Activated CD8-positive, alpha-beta memory T cell treated with anti-CD3 and anti-CD28 coated beads, Interleukin-2, amount 10 ng/mL, durations not matched to agents 7 days and 5 days (primary cell): ENCODE data around the gene INPP5A. TPM values are rescaled to one million over a fixed set of nuclear protein-coding genes. Genes with fewer than 3 reads are reported as not detected.
"Not testable (repeated sequence)": the region's sequence is repeated elsewhere in the genome, so short reads cannot be mapped to it uniquely, and the experiment has no call there.

Source experiments
- ATAC-seq: fragments of 150-1000 bp; cut with Tn5 transposase; one replicate; pipeline ENCODE4 v1.10.0; 2021; ENCODE audit warnings: moderate library complexity
- CTCF ChIA-PET: fragments of 350-600 bp; sonication (Branson Sonifier 250); formaldehyde crosslinking; loops from one replicate; lab custom pipeline; 2021; ENCODE audit warnings: antibody characterized with exemption; lab: Charles Lee
- DNase-seq: peaks from one replicate; pipeline ENCODE4 v3.0.0-alpha.2; 2020
- H3K27ac Mint-ChIP-seq: one replicate; pipeline ENCODE4 v1.8.0; 2021; ENCODE audit warnings: mild to moderate bottlenecking, mixed read lengths
- H3K27me3 Mint-ChIP-seq: one replicate; pipeline ENCODE4 v1.8.0; 2021; ENCODE audit warnings: mixed read lengths
- H3K36me3 Mint-ChIP-seq: one replicate; pipeline ENCODE4 v1.8.0; 2021; ENCODE audit warnings: mild to moderate bottlenecking, mixed read lengths
- H3K4me1 Mint-ChIP-seq: one replicate; pipeline ENCODE4 v1.8.0; 2021; ENCODE audit warnings: mixed read lengths
- H3K4me3 Mint-ChIP-seq: one replicate; pipeline ENCODE4 v1.8.0; 2021; ENCODE audit warnings: mild to moderate bottlenecking, moderate library complexity, mixed read lengths
- H3K9me3 Mint-ChIP-seq: one replicate; pipeline ENCODE4 v1.8.0; 2022; ENCODE audit warnings: low read depth, mixed read lengths
- total RNA-seq, 2 experiments: library from RNA; stranded (reverse); gene quantifications; one replicate each; pipeline ENCODE4 v1.2.3, GENCODE V29; 2021

INPP5A gene
- total RNA-seq, 2 experiments from 2014 or later, result 6.6 to 7.0 TPM

DNA sequence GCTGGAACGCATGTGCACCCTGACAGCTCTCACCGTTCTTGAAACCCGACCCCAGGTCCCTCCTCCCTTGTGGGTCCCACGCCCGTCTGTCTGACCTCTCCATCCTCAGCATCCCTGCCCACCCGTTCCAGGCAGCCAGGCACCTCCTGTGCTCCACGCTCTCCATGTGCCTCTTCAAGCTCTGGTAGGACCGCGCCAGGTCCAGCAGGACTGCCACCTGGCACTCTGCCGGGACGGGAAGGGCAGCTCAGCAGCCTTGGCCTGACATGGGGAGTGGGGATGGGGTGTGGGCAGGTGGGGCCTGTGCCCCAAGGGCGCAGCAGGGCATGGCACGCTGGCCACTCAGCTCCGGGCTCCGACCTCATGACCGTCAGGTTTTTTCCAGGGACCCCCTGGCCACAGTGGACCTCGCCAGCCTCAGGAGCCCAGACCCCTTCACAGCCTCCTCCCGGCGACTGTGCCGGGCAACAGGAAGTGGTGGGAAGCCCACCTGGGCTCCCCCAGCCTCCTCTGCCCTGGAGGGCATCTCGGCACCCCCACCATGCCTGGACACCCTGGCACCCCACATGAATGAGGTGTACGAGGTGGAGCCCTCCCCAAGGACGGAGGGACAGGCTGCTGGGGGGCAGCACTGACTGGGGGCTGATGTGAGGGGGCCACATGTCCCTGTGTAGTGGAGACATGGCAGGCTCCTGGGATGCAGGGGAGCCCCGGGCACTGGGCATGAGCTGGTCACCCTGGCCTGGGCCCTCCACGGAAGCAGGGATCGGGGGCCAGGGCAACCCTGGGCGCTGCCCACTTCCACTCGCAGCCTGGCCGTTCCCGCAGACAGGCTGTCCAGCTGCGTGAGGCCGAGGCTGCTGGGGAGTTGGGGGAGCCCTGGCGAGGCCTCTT, 273.5 kb downstream of the INPP5A start:
- CTCF ChIA-PET, result no interaction called here
- ATAC-seq (no peak), DNase-seq (no peak)
- H3K9me3 Mint-ChIP-seq, result no peaks in the 10 kb centered on the region
- no peak overlapping the region for H3K27ac Mint-ChIP-seq
- no peaks in the 10 kb centered on the region for H3K27me3 Mint-ChIP-seq
- no peaks in the 10 kb centered on the region for H3K4me1 Mint-ChIP-seq
- no peak overlapping the region for H3K4me3 Mint-ChIP-seq
- no peaks in the 10 kb centered on the region for H3K36me3 Mint-ChIP-seq

DNA sequence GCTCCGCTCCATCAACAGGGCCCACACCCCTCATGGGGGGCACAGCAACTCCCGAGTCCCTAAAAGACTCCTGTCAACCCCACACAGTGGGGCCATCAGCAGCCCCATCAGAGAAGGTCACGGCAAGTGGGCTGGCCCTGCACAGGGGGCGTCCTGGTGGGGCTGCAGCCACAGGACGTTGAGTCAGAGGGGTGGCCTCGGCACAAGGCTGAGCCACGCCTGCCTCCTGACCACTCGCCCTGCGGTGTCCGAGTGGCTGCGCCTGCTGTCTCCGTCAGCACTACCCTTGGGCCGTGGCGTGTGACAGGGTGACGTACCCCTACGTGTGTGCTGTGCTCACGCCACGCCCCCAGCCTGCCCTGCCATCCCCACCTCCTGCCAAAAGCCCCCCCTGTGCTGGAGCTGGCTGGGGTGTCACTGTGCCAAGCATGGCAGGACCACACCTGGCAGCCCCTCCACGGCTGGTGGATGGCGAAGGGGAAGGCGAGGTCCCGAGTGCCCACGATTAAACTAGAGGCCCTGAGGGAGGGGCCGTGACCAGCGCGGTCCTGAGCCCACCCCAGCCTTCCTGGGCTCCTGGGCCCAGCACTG, 274.4 kb downstream of the INPP5A start:
- Mint-ChIP-seq H3K9me3 (no peaks in the 10 kb centered on the region), H3K36me3 (no peaks in the 10 kb centered on the region), H3K27ac (no peak overlapping the region), H3K27me3 (no peaks in the 10 kb centered on the region), H3K4me1 (no peaks in the 10 kb centered on the region), H3K4me3 (no peak overlapping the region)
- DNase-seq, result no peak
- no peak for ATAC-seq
- CTCF ChIA-PET, result no interaction called here

DNA sequence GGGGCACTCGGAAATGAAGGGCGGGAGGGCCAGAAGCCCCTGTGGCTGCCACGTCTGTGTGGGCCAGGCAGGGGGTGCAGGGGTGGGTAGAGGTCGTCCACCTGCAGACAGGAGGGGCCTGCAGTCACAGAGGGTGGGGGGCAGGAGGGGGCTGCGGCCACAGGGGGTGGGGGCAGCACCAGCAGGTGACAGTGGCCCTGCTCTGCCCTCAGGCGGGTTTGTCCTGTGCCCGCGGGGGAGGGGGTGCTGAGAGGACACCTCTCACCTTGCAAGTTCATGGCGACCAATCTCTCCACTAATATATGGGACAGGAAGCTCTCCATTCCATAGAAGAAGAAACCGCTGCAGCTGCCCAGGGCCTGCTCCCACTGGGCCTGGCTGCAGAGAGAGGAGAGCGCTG, 274.9 kb downstream of the INPP5A start:
- Mint-ChIP-seq H3K27me3 (no peaks in the 10 kb centered on the region), H3K4me3 (no peak overlapping the region), H3K27ac (no peak overlapping the region), H3K36me3 (no peaks in the 10 kb centered on the region), H3K9me3 (no peaks in the 10 kb centered on the region), H3K4me1 (no peaks in the 10 kb centered on the region)
- DNase-seq (no peak), ATAC-seq (no peak)
- CTCF ChIA-PET, result no interaction called here

DNA sequence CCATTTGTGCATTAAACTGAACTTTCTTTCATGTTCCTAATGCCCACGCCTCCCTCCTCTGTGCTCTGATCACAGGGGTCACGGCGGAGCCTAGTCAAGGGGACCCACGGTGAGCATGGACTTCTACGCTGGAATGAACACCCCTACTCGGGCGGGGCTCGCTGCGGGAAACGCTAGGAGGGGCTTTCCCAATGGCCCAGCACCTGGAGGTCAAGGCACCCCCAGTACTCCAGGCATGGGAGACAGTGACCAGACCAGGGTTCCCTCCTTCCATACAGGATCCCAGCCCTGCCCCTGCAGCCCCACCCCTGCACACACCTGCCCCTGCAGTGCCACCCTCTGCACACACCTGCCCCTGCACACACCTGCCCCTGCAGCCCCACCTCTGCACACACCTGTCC, 275.4 kb downstream of the INPP5A start:
- no peak for ATAC-seq
- DNase-seq, result no peak
- H3K27me3 Mint-ChIP-seq, result no peaks in the 10 kb centered on the region
- H3K36me3 Mint-ChIP-seq, result no peaks in the 10 kb centered on the region
- CTCF ChIA-PET, result no interaction called here
- no peaks in the 10 kb centered on the region for H3K4me1 Mint-ChIP-seq
- H3K27ac Mint-ChIP-seq, result no peak overlapping the region
- no peak overlapping the region for H3K4me3 Mint-ChIP-seq
- no peaks in the 10 kb centered on the region for H3K9me3 Mint-ChIP-seq

- no peaks in the 10 kb centered on the region for H3K36me3 Mint-ChIP-seq
- DNase-seq, result no peak
- H3K27ac Mint-ChIP-seq, result no peak overlapping the region
- H3K4me3 Mint-ChIP-seq, result no peak overlapping the region
- ATAC-seq, result no peak
- no peaks in the 10 kb centered on the region for H3K4me1 Mint-ChIP-seq
- CTCF ChIA-PET, result no interaction called here
- no peaks in the 10 kb centered on the region for H3K27me3 Mint-ChIP-seq
- no peaks in the 10 kb centered on the region for H3K9me3 Mint-ChIP-seq
Measured at GRCh38 chr10:132813560-132814468, 276.2 kb downstream of the INPP5A start.

DNA sequence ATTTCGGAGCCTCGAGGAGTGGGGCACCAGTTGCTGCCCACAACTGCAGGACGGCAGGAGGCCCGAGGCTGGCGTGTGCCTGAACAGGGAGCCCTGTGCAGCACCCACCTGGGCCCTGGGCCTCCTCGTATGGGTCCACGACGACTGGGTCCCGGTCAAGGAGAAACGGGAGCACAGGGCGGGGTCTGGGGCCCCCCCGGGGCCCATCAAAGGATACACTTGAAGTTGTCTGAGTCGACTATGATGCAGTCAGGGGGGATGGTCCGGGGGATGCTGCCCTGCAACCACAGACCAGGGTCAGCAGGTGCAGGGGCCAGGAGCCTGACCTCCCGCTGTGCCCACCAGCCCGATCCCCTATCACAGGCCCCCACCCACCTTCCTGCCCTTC, 276.9 kb downstream of the INPP5A start:
- H3K4me3 Mint-ChIP-seq, result no peak overlapping the region
- ATAC-seq (no peak), DNase-seq (no peak)
- H3K27ac Mint-ChIP-seq, result no peak overlapping the region
- CTCF ChIA-PET, result no interaction called here
- no peaks in the 10 kb centered on the region for H3K36me3 Mint-ChIP-seq
- no peaks in the 10 kb centered on the region for H3K4me1 Mint-ChIP-seq
- H3K9me3 Mint-ChIP-seq, result no peaks in the 10 kb centered on the region
- no peaks in the 10 kb centered on the region for H3K27me3 Mint-ChIP-seq

- no peak for DNase-seq
- ATAC-seq, result no peak
- no peaks in the 10 kb centered on the region for H3K4me1 Mint-ChIP-seq
- H3K4me3 Mint-ChIP-seq, result no peak overlapping the region
- H3K9me3 Mint-ChIP-seq, result no peaks in the 10 kb centered on the region
- no peaks in the 10 kb centered on the region for H3K36me3 Mint-ChIP-seq
- CTCF ChIA-PET, result no interaction called here
- no peak overlapping the region for H3K27ac Mint-ChIP-seq
- no peaks in the 10 kb centered on the region for H3K27me3 Mint-ChIP-seq
Measured at GRCh38 chr10:132815168-132815857, 277.7 kb downstream of the INPP5A start.

GRCh38 chr10:132816718-132817117, 279.1 kb downstream of the INPP5A start:
- H3K9me3 Mint-ChIP-seq, result no peaks in the 10 kb centered on the region
- no peak overlapping the region for H3K27ac Mint-ChIP-seq
- H3K27me3 Mint-ChIP-seq, result no peaks in the 10 kb centered on the region

DNA sequence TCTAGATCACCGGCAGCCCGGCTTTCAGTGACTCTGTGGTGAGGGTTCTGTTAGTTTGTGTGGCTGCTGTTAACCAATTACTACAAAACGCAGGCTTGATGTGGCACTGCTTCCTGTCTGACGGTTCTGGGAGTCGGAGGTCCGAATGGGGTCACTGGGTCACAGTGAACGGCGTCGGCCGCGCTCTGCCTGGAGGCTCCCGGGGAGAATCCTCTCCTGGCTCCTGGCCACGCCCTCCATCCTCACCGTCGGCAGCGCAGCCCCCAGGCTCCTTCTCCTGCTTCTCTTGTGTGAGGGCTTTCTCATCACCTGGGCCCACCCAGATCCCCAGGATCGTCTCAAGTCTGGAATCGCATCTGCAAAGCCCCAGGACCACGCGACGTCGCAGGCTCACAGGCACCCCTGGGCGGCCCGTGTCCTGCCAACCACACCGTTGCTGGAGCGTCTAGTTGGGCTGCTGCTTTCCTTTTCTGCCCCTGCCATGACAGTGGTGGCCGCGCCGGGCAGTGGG, 280.2 kb downstream of the INPP5A start:
- no peak overlapping the region for H3K27ac Mint-ChIP-seq
- H3K4me3 Mint-ChIP-seq, result no peak overlapping the region
- DNase-seq (no peak), ATAC-seq (no peak)
- H3K4me1 Mint-ChIP-seq, result no peaks in the 10 kb centered on the region
- H3K27me3 Mint-ChIP-seq, result no peaks in the 10 kb centered on the region
- no peaks in the 10 kb centered on the region for H3K36me3 Mint-ChIP-seq
- H3K9me3 Mint-ChIP-seq, result no peaks in the 10 kb centered on the region
- CTCF ChIA-PET, result no interaction called here

More at GRCh38 chr10:132816718-132817117, 279.1 kb downstream of the INPP5A start:
- Mint-ChIP-seq H3K36me3 (no peaks in the 10 kb centered on the region), H3K4me3 (no peak overlapping the region), H3K4me1 (no peaks in the 10 kb centered on the region)
- CTCF ChIA-PET, result no interaction called here
- ATAC-seq (no peak), DNase-seq (no peak)

DNA sequence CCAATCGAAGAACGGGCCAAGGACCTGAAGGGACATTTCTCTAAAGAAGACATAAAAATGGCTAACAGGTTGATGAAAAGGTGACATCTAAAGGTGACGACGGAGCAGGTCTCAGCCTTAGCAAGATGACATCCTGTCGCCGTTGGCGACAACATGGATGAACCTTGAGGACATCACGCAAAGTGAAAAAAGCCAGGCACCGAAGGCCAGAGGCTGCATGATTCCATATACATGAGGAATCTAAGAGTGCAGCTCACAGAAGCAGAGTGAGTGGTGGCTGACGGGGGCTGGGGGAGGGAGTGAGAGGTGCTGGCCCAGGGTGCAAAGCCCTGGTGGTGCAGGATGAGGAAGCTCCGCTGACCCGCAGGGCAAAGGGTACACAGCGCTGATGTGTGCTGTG, 282.5 kb downstream of the INPP5A start:
- Mint-ChIP-seq H3K36me3 (no peaks in the 10 kb centered on the region), H3K4me3 (no peak overlapping the region), H3K4me1 (no peaks in the 10 kb centered on the region), H3K27ac (no peak overlapping the region), H3K27me3 (no peaks in the 10 kb centered on the region), H3K9me3 (no peaks in the 10 kb centered on the region)
- ATAC-seq (no peak), DNase-seq (no peak)
- CTCF ChIA-PET, result no interaction called here

DNA sequence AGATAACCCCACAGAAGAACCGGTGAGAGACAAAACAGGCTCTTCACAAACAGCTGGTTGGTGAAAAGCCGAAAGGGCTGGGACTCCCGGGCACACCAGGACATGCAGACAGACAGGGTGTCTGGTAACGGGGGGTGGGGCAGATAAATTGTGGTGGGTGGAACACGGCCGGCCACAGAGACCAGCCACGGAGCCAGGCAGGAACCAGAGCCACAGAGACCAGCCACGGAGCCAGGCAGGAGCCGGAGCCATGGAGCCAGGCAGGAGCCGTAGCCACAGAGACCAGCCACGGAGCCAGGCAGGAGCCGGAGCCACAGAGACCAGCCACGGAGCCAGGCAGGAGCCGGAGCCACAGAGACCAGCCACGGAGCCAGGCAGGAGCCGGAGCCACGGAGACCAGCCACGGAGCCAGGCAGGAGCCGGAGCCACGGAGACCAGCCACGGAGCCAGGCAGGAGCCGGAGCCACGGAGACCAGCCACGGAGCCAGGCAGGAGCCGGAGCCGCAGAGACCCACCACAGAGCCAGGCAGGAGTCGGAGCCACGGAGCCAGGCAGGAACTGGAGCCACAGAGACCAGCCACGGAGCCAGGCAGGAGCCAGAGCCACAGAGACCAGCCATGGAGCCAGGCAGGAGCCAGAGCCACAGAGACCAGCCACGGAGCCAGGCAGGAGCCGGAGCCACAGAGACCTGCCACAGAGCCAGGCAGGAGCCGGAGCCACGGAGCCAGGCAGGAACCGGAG, 288.4 kb downstream of the INPP5A start:
- H3K9me3 Mint-ChIP-seq, DNase-seq, H3K27me3 Mint-ChIP-seq, H3K4me1 Mint-ChIP-seq, ATAC-seq, H3K4me3 Mint-ChIP-seq, H3K36me3 Mint-ChIP-seq, H3K27ac Mint-ChIP-seq, CTCF ChIA-PET: not testable (repeated sequence)

DNA sequence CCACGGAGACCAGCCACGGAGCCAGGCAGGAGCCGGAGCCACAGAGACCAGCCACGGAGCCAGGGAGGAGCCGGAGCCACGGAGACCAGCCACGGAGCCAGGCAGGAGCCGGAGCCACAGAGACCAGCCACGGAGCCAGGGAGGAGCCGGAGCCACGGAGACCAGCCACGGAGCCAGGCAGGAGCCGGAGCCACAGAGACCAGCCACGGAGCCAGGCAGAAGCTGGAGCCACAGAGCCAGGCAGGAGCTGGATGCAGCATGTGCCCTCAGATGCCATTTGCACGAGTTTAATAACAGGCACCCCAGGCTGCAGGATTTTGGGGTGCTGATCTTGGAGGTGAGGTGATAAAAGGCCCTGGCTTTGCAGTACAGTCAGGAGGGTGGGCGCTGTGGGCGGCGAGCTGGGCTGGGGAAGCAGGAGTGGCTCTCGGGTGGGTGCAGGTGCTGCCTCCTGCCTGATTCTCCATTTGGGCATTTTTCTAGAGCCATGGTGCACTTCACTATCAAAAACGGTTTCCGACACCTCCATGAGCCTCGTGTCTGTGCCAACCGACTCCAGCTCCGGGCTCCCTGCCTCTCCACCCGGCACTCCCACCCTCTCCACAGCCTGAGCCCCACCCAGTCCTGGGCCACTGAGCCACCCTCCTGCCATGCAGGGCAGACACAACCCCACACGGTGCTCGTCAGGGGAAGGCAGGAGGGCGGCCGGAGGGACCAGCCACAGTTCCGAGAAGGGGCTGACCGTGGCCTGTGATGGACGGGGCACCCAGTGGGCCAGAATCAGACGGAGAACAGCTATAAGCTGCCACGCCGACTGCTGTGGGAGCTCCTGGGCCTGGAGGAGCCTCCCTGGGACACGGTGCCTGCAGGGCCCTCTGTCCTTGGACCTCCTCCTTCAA, 289.2 kb downstream of the INPP5A start:
- CTCF ChIA-PET, result no interaction called here
- Mint-ChIP-seq H3K4me1 (no peaks in the 10 kb centered on the region), H3K27me3 (peaks cover 4% of the 10 kb centered on the region), H3K9me3 (no peaks in the 10 kb centered on the region), H3K36me3 (peaks cover 2% of the 10 kb centered on the region), H3K4me3 (no peak overlapping the region), H3K27ac (no peak overlapping the region)
- DNase-seq, result no peak
- ATAC-seq, result no peak
